Measurements from ENCODE around the gene NKD1.

The NKD1 gene

DNA sequence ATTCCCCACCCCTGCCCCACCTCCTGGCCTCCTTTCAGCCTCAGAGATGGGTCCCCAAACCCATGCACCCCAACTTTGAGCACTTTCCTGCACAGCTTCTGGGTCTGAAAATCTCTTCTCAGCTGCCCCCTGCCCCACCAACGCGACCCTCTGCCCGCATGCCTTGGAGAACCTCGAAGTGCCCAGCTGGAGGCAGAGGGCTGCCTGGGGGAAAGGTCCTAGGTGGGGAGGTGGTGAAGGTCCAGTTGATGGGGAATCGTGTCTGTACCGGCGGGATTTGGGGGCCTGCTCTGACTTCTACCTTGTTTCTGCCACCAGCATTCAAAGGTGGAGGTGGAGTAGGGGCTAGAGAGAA, 1.3 kb downstream of the NKD1 start:
- peaks cover 26% of the 10 kb centered on the region for H3K27me3 ChIP-seq (replicated peaks; ENCODE audit: insufficient read depth, low read length)
- H3K4me3 ChIP-seq (ENCODE audit: low read length) = no peak overlapping the region
- H3K27ac ChIP-seq (ENCODE audit: low read length) = no peak overlapping the region
- H3K36me3 ChIP-seq (replicated peaks; ENCODE audit: insufficient read depth, low read length) = no peaks in the 10 kb centered on the region
- H3K9me3 ChIP-seq (replicated peaks; ENCODE audit: insufficient read depth, low read length) = no peaks in the 10 kb centered on the region
- no peak overlapping the region for H3K9ac ChIP-seq (ENCODE audit: low read length)
- H3F3A ChIP-seq (ENCODE audit: insufficient read depth, low read length) = no peaks in the 10 kb centered on the region
- H3K9me2 ChIP-seq (replicated peaks; ENCODE audit: insufficient read depth, low read length) = no peaks in the 10 kb centered on the region
- DNase-seq = no peak
- H3K4me2 ChIP-seq (ENCODE audit: low read depth, low read length) = no peak overlapping the region
- no peaks in the 10 kb centered on the region for H3K4me1 ChIP-seq (ENCODE audit: low read length)
- H3K79me2 ChIP-seq (ENCODE audit: low read length) = no peaks in the 10 kb centered on the region
- H2AFZ ChIP-seq (ENCODE audit: low read length) = no peak overlapping the region
- TF ChIP-seq EZH2 (optimal IDR thresholded peaks at IDR 0.05; ENCODE audit: low read depth, low read length) (no peak), EZH2phosphoT487 (IDR thresholded peaks at IDR 0.05; ENCODE audit: low read length) (no peak)
- TF ChIP-seq, protein P1, sequence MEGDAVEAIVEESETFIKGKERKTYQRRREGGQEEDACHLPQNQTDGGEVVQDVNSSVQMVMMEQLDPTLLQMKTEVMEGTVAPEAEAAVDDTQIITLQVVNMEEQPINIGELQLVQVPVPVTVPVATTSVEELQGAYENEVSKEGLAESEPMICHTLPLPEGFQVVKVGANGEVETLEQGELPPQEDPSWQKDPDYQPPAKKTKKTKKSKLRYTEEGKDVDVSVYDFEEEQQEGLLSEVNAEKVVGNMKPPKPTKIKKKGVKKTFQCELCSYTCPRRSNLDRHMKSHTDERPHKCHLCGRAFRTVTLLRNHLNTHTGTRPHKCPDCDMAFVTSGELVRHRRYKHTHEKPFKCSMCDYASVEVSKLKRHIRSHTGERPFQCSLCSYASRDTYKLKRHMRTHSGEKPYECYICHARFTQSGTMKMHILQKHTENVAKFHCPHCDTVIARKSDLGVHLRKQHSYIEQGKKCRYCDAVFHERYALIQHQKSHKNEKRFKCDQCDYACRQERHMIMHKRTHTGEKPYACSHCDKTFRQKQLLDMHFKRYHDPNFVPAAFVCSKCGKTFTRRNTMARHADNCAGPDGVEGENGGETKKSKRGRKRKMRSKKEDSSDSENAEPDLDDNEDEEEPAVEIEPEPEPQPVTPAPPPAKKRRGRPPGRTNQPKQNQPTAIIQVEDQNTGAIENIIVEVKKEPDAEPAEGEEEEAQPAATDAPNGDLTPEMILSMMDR (IDR thresholded peaks at IDR 0.05; ENCODE audit: low read length) = no peak
- no peaks in the 10 kb centered on the region for H4K20me1 ChIP-seq (ENCODE audit: insufficient read depth, low read length)

DNA sequence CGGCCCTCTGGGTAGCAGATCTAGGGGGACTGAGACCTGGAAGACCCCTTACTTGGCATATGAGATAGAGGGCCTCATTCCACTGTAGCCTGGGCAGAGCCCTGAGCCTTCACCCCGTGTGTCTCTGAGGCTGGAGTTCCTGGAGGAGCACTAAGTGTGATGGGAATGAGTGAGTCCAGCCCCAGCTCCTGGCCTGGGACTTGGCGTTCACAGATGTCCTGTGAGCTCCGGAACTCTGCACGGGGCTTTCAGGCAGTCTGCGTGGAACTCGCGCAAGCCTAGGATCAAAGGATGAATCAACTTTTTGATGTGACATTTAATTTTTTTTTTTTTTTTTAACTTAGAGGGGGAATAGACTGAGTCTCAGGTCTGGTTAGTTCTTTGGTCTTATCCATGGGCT, 1.8 kb downstream of the NKD1 start:
- Histone ChIP-seq H3K4me2 (ENCODE audit: low read depth, low read length) (no peak overlapping the region), H3K9me3 (replicated peaks; ENCODE audit: insufficient read depth, low read length) (no peaks in the 10 kb centered on the region), H2AFZ (ENCODE audit: low read length) (no peak overlapping the region), H3K4me1 (ENCODE audit: low read length) (no peaks in the 10 kb centered on the region), H3K9me2 (replicated peaks; ENCODE audit: insufficient read depth, low read length) (no peaks in the 10 kb centered on the region), H3F3A (ENCODE audit: insufficient read depth, low read length) (no peaks in the 10 kb centered on the region), H4K20me1 (ENCODE audit: insufficient read depth, low read length) (no peaks in the 10 kb centered on the region), H3K9ac (ENCODE audit: low read length) (no peak overlapping the region), H3K27ac (ENCODE audit: low read length) (no peak overlapping the region), H3K36me3 (replicated peaks; ENCODE audit: insufficient read depth, low read length) (no peaks in the 10 kb centered on the region), H3K27me3 (replicated peaks; ENCODE audit: insufficient read depth, low read length) (peaks cover 24% of the 10 kb centered on the region), H3K79me2 (ENCODE audit: low read length) (no peaks in the 10 kb centered on the region), H3K4me3 (ENCODE audit: low read length) (no peak overlapping the region)
- TF ChIP-seq, protein P1 (IDR thresholded peaks at IDR 0.05; ENCODE audit: low read length) = no peak
- TF ChIP-seq EZH2phosphoT487 (IDR thresholded peaks at IDR 0.05; ENCODE audit: low read length) = no peak
- no peak for TF ChIP-seq EZH2 (optimal IDR thresholded peaks at IDR 0.05; ENCODE audit: low read depth, low read length)
- no peak for DNase-seq

DNA sequence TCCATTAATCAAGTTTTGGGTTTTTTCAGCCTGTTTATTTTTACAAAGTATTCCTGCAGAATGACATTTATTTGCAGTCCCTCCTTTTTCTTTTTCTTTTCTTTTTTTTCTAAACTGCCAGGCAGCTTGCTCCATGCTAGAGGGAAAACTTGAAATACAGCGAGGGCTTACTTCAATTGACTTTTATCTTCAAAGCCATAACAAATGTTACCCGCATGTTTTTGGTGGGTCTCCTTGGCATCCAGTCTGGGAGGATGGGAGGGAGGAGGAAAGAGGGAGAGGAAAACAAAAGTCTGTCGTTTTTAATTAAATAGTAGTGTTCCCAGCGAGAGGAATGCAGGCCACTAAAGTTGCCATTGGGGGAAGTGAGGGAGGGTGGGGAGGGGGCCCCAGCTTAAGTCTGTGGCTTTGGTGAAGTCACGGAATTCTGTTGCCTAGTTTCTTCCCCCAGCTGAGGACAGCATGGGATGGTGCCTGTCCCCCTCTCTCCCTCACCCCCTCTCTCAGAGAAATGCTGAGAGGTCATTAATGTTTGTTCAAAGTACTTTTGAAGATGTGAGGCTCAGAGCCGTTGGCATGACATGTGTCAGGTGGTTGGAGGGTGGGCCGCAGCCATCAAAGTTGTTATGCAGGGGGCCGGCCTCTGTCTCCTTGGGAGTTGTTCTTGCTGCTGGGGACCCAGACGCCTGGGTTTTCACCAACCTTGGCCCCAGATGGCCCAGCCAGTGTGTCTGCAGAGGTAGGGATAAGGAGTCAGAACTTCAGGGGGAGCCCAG, 2.9 kb downstream of the NKD1 start:
- no peak for TF ChIP-seq EZH2phosphoT487 (IDR thresholded peaks at IDR 0.05; ENCODE audit: low read length)
- no peak for TF ChIP-seq EZH2 (optimal IDR thresholded peaks at IDR 0.05; ENCODE audit: low read depth, low read length)
- TF ChIP-seq, protein P1 (IDR thresholded peaks at IDR 0.05; ENCODE audit: low read length) = no peak
- Histone ChIP-seq H3K79me2 (ENCODE audit: low read length) (no peaks in the 10 kb centered on the region), H4K20me1 (ENCODE audit: insufficient read depth, low read length) (no peaks in the 10 kb centered on the region), H2AFZ (ENCODE audit: low read length) (no peak overlapping the region), H3F3A (ENCODE audit: insufficient read depth, low read length) (no peaks in the 10 kb centered on the region), H3K9ac (ENCODE audit: low read length) (no peak overlapping the region), H3K4me3 (ENCODE audit: low read length) (no peak overlapping the region), H3K27ac (ENCODE audit: low read length) (no peak overlapping the region), H3K4me2 (ENCODE audit: low read depth, low read length) (no peak overlapping the region), H3K27me3 (replicated peaks; ENCODE audit: insufficient read depth, low read length) (peaks cover 21% of the 10 kb centered on the region), H3K9me2 (replicated peaks; ENCODE audit: insufficient read depth, low read length) (no peaks in the 10 kb centered on the region), H3K4me1 (ENCODE audit: low read length) (no peaks in the 10 kb centered on the region), H3K9me3 (replicated peaks; ENCODE audit: insufficient read depth, low read length) (no peaks in the 10 kb centered on the region), H3K36me3 (replicated peaks; ENCODE audit: insufficient read depth, low read length) (no peaks in the 10 kb centered on the region)
- DNase-seq = no peak

All from MM.1S (cell line).